IPS DF 6.9 (cell line): ENCODE measurements around the gene FAM83D.

Experiments
- DNase-seq: peaks from one replicate; pipeline ENCODE4 v3.0.0-alpha.2; 2013; ENCODE audit warnings: low read depth, low spot score
- H3K27ac ChIP-seq: one replicate; pipeline ENCODE4 v1.5.1; 2013; ENCODE audit warnings: low read length, control low read depth
- H3K27me3 ChIP-seq: 2 replicates; pipeline ENCODE4 v1.6.1; 2013; ENCODE audit warnings: mild to moderate bottlenecking, low read length; ENCODE audit not compliant: control insufficient read depth, insufficient read depth
- H3K36me3 ChIP-seq: 2 replicates; pipeline ENCODE4 v1.6.1; 2013; ENCODE audit warnings: low read length; ENCODE audit not compliant: control insufficient read depth, insufficient read depth
- H3K4me1 ChIP-seq: 2 replicates; pipeline ENCODE4 v1.6.1; 2013; ENCODE audit warnings: low read length; ENCODE audit not compliant: control insufficient read depth, insufficient read depth
- H3K4me3 ChIP-seq: 2 replicates; pipeline ENCODE4 v1.5.1; 2013; ENCODE audit warnings: mild to moderate bottlenecking, low read length
- H3K9me3 ChIP-seq: 2 replicates; pipeline ENCODE4 v1.6.1; 2013; ENCODE audit warnings: low read length, inconsistent platforms; ENCODE audit not compliant: control insufficient read depth, insufficient read depth
- WGBS: extraction: QIAGEN DNeasy Blood & Tissue Kit; methylation state at CpG from one replicate; pipeline ENCODE4 v1.1.7; 2013; ENCODE audit warnings: mixed read lengths, missing lambda C conversion rate; ENCODE audit not compliant: insufficient read length, insufficient coverage; 5-methylcytosine and 5-hydroxymethylcytosine counted together

Gene FAM83D

GRCh38 chr20:38926142-38926933, at the start of gene FAM83D:
FAM83D (plus strand) TSS chr20:38926417; CDS start chr20:38926443, 26 bp downstream.
- Histone ChIP-seq H3K4me1 (peaks cover 3% of the 10 kb centered on the region), H3K27ac (no peak within 1 kb of the TSS), H3K4me3 (peak within 1 kb of the TSS; percentile 89), H3K27me3 (no peaks in the 10 kb centered on the region), H3K9me3 (no peaks in the 10 kb centered on the region), H3K36me3 (0 out of 2 replicates have a peak, but pooled peaks cover 2% of the 10 kb centered on the region)
- WGBS = no CpG with 5 or more reads among the region's 95 CpGs
- DNase-seq = peak; percentile 94

GRCh38 chr20:38877483-38877882, 48.7 kb upstream of the FAM83D start:
- DNase-seq = no peak
- Histone ChIP-seq H3K27ac (no peak overlapping the region), H3K4me3 (no peak overlapping the region), H3K36me3 (no peaks in the 10 kb centered on the region), H3K4me1 (no peaks in the 10 kb centered on the region), H3K9me3 (no peaks in the 10 kb centered on the region), H3K27me3 (no peaks in the 10 kb centered on the region)
- WGBS = no CpG with 5 or more reads among the region's 6 CpGs

- Histone ChIP-seq H3K4me1 (no peaks in the 10 kb centered on the region; the same call in 1 of the 2 replicates), H3K9me3 (no peaks in the 10 kb centered on the region), H3K4me3 (no peak overlapping the region), H3K36me3 (no peaks in the 10 kb centered on the region), H3K27me3 (no peaks in the 10 kb centered on the region), H3K27ac (no peak overlapping the region)
- no peak for DNase-seq
- no CpG with 5 or more reads among the region's 9 CpGs for WGBS
These were observed 47.4 kb upstream of the FAM83D start for GRCh38 chr20:38878866-38879265.

GRCh38 chr20:38880952-38881735, 45.1 kb upstream of the FAM83D start:
- no peaks in the 10 kb centered on the region for H3K27me3 ChIP-seq
- H3K36me3 ChIP-seq = no peaks in the 10 kb centered on the region
- no peak overlapping the region for H3K27ac ChIP-seq
- no CpG with 5 or more reads among the region's 14 CpGs for WGBS
- H3K4me3 ChIP-seq = no peak overlapping the region
- no peaks in the 10 kb centered on the region; the same call in 1 of the 2 replicates for H3K4me1 ChIP-seq
- H3K9me3 ChIP-seq = no peaks in the 10 kb centered on the region
- DNase-seq = no peak

- whole genome bisulfite sequencing = no CpG with 5 or more reads among the region's 4 CpGs
- no peaks in the 10 kb centered on the region for H3K36me3 ChIP-seq
- H3K9me3 ChIP-seq = no peaks in the 10 kb centered on the region
- H3K27ac ChIP-seq = no peak overlapping the region
- H3K4me1 ChIP-seq = no peaks in the 10 kb centered on the region; the same call in 1 of the 2 replicates
- DNase-seq = no peak
- no peak overlapping the region for H3K4me3 ChIP-seq
- no peaks in the 10 kb centered on the region for H3K27me3 ChIP-seq
These were observed 44.3 kb upstream of the FAM83D start for GRCh38 chr20:38881806-38882440.

- Histone ChIP-seq H3K36me3 (no peaks in the 10 kb centered on the region), H3K4me3 (no peak overlapping the region), H3K4me1 (no peaks in the 10 kb centered on the region; the same call in 1 of the 2 replicates), H3K9me3 (no peaks in the 10 kb centered on the region), H3K27me3 (no peaks in the 10 kb centered on the region), H3K27ac (no peak overlapping the region)
- no CpG with 5 or more reads among the region's 2 CpGs for WGBS
- no peak for DNase-seq
These were observed 43.6 kb upstream of the FAM83D start for GRCh38 chr20:38882600-38882999.

- no peaks in the 10 kb centered on the region; the same call in 1 of the 2 replicates for H3K4me1 ChIP-seq
- no peaks in the 10 kb centered on the region for H3K27me3 ChIP-seq
- no peaks in the 10 kb centered on the region for H3K36me3 ChIP-seq
- no peak overlapping the region for H3K4me3 ChIP-seq
- no CpG with 5 or more reads among the region's 20 CpGs for WGBS
- no peak overlapping the region for H3K27ac ChIP-seq
- no peaks in the 10 kb centered on the region for H3K9me3 ChIP-seq
- no peak for DNase-seq
These were observed 42.9 kb upstream of the FAM83D start for GRCh38 chr20:38883081-38883980.

- Histone ChIP-seq H3K27me3 (no peaks in the 10 kb centered on the region), H3K36me3 (no peaks in the 10 kb centered on the region), H3K4me3 (no peak overlapping the region), H3K27ac (no peak overlapping the region), H3K9me3 (no peaks in the 10 kb centered on the region), H3K4me1 (no peaks in the 10 kb centered on the region; the same call in 1 of the 2 replicates)
- no CpG with 5 or more reads among the region's 13 CpGs for WGBS
- no peak for DNase-seq
These were observed 42.1 kb upstream of the FAM83D start for GRCh38 chr20:38883981-38884733.

- DNase-seq = no peak
- H3K4me3 ChIP-seq = no peak overlapping the region
- H3K4me1 ChIP-seq = no peaks in the 10 kb centered on the region; the same call in 1 of the 2 replicates
- no peaks in the 10 kb centered on the region for H3K27me3 ChIP-seq
- no peaks in the 10 kb centered on the region for H3K36me3 ChIP-seq
- no peak overlapping the region for H3K27ac ChIP-seq
- no CpG with 5 or more reads among the region's 6 CpGs for WGBS
- H3K9me3 ChIP-seq = no peaks in the 10 kb centered on the region
These were observed 40.9 kb upstream of the FAM83D start for GRCh38 chr20:38885357-38885756.
